ENCODE data around the gene ZNF608. TPM values are rescaled to one million over a fixed set of nuclear protein-coding genes. Genes with fewer than 3 reads are reported as not detected.

The ZNF608 gene
- total and polyA plus RNA-seq, 9 of the 15 experiments (the other 6 are each of a cell fraction or from before 2014, with no cell fraction given), result 0.38 to 1.5 (median 1.00) TPM

- TF ChIP-seq ZNF318 (IDR thresholded peaks at IDR 0.05; ENCODE audit: borderline replicate concordance in 1 of 2, low read depth in 1 of 2) (no peak), MED1 (CRISPR knock-in tag; IDR thresholded peaks at IDR 0.05; ENCODE audit: borderline replicate concordance) (no peak), KDM1A (IDR thresholded peaks at IDR 0.05) (peak; percentile 99), GATAD2A (IDR thresholded peaks at IDR 0.05) (no peak), CHAMP1 (IDR thresholded peaks at IDR 0.05) (peak; percentile 72; the same call in 1 of the 2 replicates), TEAD4 (IDR thresholded peaks at IDR 0.05; ENCODE audit: low read length) (peak; percentile 96), TEAD4 (CRISPR knock-in tag; IDR thresholded peaks at IDR 0.05; ENCODE audit: borderline replicate concordance) (no peak), GTF3C2 (IDR thresholded peaks at IDR 0.05; ENCODE audit: borderline replicate concordance, extremely low read depth, insufficient read length) (no peak), DPF2 (IDR thresholded peaks at IDR 0.05) (peak; percentile 64), POLR3A (IDR thresholded peaks at IDR 0.05; ENCODE audit: borderline replicate concordance, extremely low read depth, insufficient read depth, insufficient read length) (no peak), TBP (optimal IDR thresholded peaks at IDR 0.05; ENCODE audit: low read depth, low read length) (no peak), CREM (IDR thresholded peaks at IDR 0.05; ENCODE audit: low read depth) (0 out of 2 replicates have a peak, but pooled peaks have one; percentile 29)
Measured at GRCh38 chr5:124728331-124728967, 18.0 kb downstream of the ZNF608 start (continued).
